NCI-H345 treated with DMSO at 0.1 percent for 48 hours (cell line): ENCODE data around the gene MARK3.

ENCODE experiments used
- DNase-seq: peaks from one replicate; lab custom pipeline; 2025; ENCODE audit not compliant: unreplicated experiment; lab: John Stamatoyannopoulos, UW

Gene MARK3

DNA sequence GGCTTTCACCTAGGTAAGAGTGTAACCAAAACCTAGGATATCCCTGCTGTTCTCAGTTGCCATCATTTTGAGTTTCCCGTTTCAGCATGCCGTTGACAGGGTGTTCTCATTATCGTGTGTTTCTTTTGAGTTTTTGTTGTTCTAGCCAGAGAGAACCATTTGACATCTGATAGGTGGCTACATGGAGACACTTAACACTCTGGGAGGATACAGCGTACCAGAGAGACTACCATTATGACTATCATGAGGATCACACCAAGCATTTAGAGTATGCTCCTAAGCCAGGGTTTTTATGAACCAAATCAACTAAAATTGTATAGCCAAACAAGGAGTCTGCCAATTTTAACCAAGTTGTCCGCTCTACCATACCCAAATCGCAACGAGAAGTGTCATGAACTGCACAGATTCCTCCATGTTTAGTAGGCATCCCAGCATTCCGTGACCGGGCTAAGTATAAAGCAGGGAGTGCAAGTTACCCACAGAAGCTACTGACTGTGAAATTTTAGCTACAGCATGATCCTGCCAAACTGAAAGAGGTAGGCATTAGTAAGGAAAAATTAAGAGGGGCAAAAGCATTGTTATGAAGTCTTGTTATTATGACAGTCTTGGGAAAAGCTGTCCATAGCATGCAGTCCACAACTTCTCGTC, 48.8 kb downstream of the MARK3 start:
- DNase-seq, result no peak

- DNase-seq, result no peak
Measured at GRCh38 chr14:103434868-103435442, 49.7 kb downstream of the MARK3 start.

GRCh38 chr14:103436533-103436932, 51.3 kb downstream of the MARK3 start:
- no peak for DNase-seq

- DNase-seq, result no peak
Measured at GRCh38 chr14:103442288-103442687, 57.1 kb downstream of the MARK3 start.

DNA sequence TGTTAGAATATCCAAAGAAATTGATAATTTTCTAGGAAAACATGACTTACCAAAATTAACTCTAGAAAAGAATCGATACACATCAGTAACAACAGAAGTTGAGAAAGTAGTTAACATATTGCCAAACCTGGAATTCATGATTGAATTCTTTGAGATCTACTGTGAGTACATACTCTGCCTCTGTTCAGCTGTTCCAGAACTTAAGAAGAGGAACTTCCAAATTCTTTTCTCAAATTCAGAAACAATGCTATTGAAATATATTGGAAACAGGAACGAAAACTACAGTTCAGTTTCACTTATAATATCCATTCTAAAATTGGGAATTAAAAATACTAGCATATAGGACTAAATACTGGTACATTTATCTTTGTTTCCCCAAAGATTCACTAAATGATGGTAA, 57.9 kb downstream of the MARK3 start:
- DNase-seq, result no peak

GRCh38 chr14:103444837-103445524, 59.8 kb downstream of the MARK3 start:
- DNase-seq, result no peak

- no peak for DNase-seq
Measured at GRCh38 chr14:103445806-103446205, 60.6 kb downstream of the MARK3 start.

DNA sequence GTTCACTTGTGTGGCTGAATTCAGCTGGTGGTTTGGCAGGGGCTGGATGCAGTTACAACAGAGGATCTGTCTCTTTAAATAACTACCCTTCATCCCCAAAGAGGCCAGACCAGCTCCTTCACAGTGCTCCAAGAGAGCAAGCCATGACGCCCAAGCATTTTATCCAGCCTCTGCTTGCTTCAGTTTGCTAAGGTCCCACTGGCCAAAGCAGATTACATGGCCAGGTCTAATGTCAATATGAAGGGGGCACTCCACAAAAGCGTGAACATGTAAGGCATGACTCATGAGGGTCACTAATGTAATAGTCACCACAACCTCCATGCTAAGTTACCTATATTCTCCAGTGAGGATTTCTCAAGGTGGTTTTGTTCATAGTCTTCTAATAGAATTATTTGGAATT, 62.9 kb downstream of the MARK3 start:
- no peak for DNase-seq

DNA sequence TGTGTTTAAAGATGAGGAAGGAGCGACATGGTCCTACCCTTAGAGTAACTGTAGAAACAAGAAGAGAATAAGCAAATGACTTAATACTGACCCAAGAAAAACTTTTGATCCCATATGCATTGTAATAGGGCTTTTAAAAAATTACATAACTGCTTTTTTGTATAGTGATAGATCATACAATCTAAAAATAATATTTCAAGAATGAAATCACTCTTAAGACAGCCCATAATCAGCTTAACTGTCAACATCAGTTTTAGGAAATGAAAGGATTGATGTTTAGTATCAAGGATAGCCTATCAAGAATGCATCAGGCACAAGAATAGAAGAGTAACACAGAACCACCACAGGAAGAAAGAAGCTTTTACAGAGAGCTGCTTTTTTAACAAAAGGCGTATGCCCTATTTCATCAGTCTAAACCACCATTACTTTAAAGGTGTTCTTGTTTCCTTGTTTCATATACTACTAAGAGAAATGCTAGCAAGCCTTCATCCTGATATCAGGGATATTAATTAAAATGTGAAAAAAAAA, 64.5 kb downstream of the MARK3 start:
- DNase-seq, result no peak

DNA sequence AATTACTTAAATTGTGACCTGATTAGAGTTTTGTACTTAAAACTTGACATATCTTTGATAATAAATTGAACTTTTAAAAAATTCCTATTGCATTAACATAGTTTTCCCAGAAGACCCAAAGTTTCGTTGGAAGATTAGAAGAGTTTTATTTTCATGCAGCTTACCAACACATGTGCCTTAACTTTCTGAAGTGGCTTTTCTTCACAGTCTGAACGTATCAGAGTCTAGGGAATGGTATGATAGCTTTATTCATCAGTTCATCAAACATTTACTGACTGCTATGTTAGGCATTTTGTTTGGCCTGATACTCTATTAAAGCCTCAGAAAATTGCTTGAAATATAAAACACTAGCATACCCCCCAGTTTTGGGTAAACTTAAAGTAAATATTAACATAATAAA, 65.2 kb downstream of the MARK3 start:
- no peak for DNase-seq

GRCh38 chr14:103451401-103451800, 66.2 kb downstream of the MARK3 start:
- no peak for DNase-seq

DNA sequence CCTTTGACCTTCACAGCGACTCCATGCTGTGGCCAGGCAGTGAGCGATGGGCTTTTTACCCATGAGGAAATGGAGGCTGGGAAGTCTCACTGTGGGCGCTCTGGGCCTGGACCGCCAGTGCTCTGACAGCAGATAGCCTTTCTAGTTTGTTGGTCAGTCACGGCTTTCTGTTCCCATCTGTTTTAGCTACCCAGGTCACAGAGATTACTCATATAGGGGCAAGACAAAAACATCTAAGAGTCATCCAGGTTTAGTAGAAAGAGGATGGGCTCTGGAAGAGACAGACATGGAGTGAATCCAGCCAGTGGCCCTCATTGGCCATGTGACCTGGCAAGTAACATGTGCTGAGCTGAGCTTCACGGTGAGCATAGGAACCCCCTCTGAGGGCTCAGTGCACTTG, 68.6 kb downstream of the MARK3 start:
- DNase-seq, result no peak

- no peak for DNase-seq
Measured at GRCh38 chr14:103456167-103456835, 71.1 kb downstream of the MARK3 start.

GRCh38 chr14:103460415-103460814, 75.2 kb downstream of the MARK3 start:
- no peak for DNase-seq

GRCh38 chr14:103463149-103463548, 77.9 kb downstream of the MARK3 start:
- no peak for DNase-seq

DNA sequence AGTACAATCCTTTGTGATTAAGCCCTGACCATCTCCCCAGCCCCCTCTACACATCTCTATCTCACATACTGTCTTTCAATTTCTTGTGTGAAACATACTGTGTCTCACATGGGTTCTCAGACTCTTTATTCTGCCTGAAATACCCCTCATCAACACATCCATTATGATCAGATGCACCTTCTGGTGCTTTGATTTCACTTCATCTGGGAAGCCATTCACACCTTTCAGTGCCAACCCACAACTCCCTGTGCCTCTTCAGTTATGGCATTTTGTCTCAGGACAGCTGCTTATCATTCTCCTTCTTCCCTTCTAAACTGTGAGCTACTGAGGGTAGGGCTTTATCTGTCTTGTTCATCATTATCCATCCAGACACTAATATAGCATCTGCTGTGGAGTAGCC, 78.6 kb downstream of the MARK3 start:
- no peak for DNase-seq

DNA sequence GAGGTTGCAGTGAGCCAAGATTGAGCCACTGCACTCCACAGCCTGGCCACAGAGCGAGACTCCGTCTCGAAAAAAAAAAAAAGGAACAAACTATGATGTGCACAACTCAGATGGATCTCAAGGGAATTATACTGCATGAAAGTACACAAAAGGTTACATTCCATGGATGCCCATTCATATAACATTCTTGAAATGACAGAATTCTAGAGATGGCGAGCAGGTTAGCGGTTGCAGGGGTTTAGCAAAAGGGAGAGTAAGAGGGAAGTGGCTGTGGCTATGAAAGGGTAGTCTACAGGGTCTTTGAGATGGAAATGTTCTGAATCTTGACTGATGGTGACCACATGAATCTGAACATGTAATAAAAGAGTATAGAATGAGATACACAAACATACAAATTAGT, 87.7 kb downstream of the MARK3 start:
- no peak for DNase-seq

- no peak for DNase-seq
Measured at GRCh38 chr14:103474893-103475292, 89.7 kb downstream of the MARK3 start.

DNA sequence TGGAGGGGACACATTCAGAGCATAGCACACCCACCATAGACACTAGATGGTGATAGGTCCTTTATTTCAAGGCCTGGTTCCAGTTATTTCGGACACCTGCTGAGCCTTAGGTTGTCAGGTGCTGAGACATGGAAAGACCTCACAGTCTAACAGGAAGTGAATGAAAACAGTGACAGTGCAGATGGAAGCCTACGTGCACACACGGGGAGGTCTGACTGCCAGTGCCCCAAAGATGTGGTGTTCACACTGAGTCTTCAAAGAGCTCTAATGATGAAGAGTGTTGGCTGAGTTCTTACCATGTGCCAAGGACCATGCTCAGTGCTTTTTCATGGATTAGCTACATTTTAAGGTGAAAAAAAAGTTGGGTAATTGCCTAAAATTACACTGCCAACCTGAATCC, 90.8 kb downstream of the MARK3 start:
- DNase-seq, result no peak

DNA sequence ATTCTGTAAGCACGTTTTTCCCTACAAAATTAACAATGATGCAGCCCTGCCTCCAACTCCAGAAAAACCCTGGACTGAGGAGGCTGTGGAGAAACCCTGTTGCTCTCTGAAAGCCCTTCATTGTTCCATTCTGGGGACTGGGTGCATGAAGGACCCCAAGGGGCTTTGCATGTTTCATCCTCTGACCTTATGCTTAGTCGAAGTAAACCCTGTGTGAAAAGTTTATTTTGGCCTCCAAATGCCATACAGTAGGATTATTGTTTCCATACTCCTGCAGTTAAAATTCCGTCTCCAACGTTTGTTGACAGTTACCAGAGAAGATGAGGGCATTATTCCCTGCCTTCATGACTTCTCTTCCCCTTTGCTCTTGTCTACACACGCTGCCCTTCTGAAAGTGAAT, 91.4 kb downstream of the MARK3 start:
- no peak for DNase-seq

- DNase-seq, result no peak
Measured at GRCh38 chr14:103480595-103480994, 95.4 kb downstream of the MARK3 start.

- DNase-seq, result no peak
Measured at GRCh38 chr14:103483600-103483999, 98.4 kb downstream of the MARK3 start.
